ENCODE results near the gene PLCH1. TPM values are rescaled to one million over a fixed set of nuclear protein-coding genes. Genes with fewer than 3 reads are reported as not detected.

Gene PLCH1
- total and polyA plus RNA-seq, 2 of the 8 experiments (the other 6 are each of a cell fraction or from before 2014, with no cell fraction given), result 5.8 to 17.2 TPM

DNA sequence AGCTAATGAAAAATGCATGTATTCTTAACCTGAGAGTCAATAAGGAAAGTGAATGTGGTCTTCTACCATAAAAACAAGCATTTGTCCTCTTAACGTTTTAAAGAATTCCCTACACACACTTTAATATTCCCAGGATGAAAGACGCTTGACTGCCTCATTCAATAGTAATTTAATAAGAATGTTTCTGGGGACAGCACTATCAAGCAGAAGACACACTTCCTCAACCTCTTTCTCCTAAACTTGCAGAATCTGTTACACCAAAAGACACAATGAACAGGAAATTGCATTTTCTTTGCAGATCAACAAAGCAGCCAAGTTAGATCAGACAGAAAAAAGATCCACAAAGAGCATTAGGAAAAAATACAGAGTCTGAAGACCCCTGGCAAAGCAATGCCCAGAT, 97.7 kb downstream of the PLCH1 start:
- Histone ChIP-seq H4K5ac (ENCODE audit: insufficient read length, low read depth, low read length) (no peak overlapping the region), H3K18ac (ENCODE audit: extremely low read depth, low read length) (no peak overlapping the region), H4K91ac (replicated peaks; ENCODE audit: insufficient read length, low read length) (no peak overlapping the region), H3K79me1 (ENCODE audit: low read depth, low read length) (no peaks in the 10 kb centered on the region; the same call in 1 of the 2 replicates), H3K14ac (ENCODE audit: insufficient read length) (no peak overlapping the region), H3K79me2 (ENCODE audit: control insufficient read depth in 1 of 2, insufficient read depth in 2 of 2, low read length in 2 of 2) (peaks cover 0 to 4% of the 10 kb centered on the region in 2 experiments; a peak in 2 of 4 replicates), H3K27me3 (replicated peaks in 1 of 4; ENCODE audit: control insufficient read depth in 3 of 4, extremely low read depth in 1 of 4, insufficient read depth in 3 of 4, low read length in 3 of 4) (no peaks in the 10 kb centered on the region), H2BK120ac (replicated peaks; ENCODE audit: low read depth, low read length) (no peak overlapping the region), H3K23ac (ENCODE audit: insufficient read length) (no peak overlapping the region), H3K4ac (replicated peaks; ENCODE audit: insufficient read length, low read depth, low read length) (no peak overlapping the region), H2BK5ac (ENCODE audit: low read depth, low read length) (no peak overlapping the region), H3K4me1 (replicated peaks in 1 of 4; ENCODE audit: control insufficient read depth in 3 of 4, insufficient read depth in 4 of 4, low read length in 3 of 4) (peaks cover 0 to 6% (median 4%) of the 10 kb centered on the region in 4 experiments; a peak in 4 of 7 replicates), H2BK15ac (ENCODE audit: low read length) (no peak overlapping the region), H2BK12ac (ENCODE audit: low read depth, low read length) (no peak overlapping the region), H2BK20ac (ENCODE audit: low read length) (no peak overlapping the region), H3K9ac (replicated peaks in 1 of 4; ENCODE audit: extremely low read depth in 1 of 4, low read depth in 3 of 4, low read length in 3 of 4) (no peak overlapping the region), H3K56ac (replicated peaks; ENCODE audit: insufficient read length, low read depth, low read length) (no peak overlapping the region), H3K23me2 (ENCODE audit: low read depth, low read length) (no peaks in the 10 kb centered on the region), H3K4me3 (ENCODE audit: extremely low read depth in 1 of 4, insufficient read depth in 2 of 4, low read depth in 3 of 4, low read length in 4 of 4) (no peak overlapping the region), H3K4me2 (ENCODE audit: insufficient read depth in 1 of 2, low read depth in 2 of 2, low read length in 2 of 2) (no peak overlapping the region), H2AFZ (ENCODE audit: low read length) (no peak overlapping the region), H4K8ac (ENCODE audit: extremely low read depth, insufficient read depth, low read length) (no peak overlapping the region), H3K36me3 (ENCODE audit: control insufficient read depth in 2 of 4, insufficient read depth in 4 of 4, low read length in 3 of 4) (no peaks in the 10 kb centered on the region), H4K20me1 (replicated peaks in 1 of 2; ENCODE audit: control insufficient read depth in 1 of 2, insufficient read depth in 2 of 2, low read length in 2 of 2) (no peaks in the 10 kb centered on the region), H3K27ac (ENCODE audit: low read depth, low read length) (no peak overlapping the region), H3K9me3 (ENCODE audit: insufficient read depth in 2 of 2, low read depth in 1 of 2, low read length in 1 of 2) (no peaks in the 10 kb centered on the region), H2AK5ac (ENCODE audit: low read depth, low read length) (no peak overlapping the region)
- ChIA-PET CTCF (ENCODE audit: partially characterized antibody) (interaction anchor here (0.8 to 1.8 kb wide), 7 partner anchors 12 to 264 kb away, joined by 3 to 7 read pairs (median 4); no protein-coding TSS in a partner anchor), POLR2A (ENCODE audit: partially characterized antibody) (no interaction called here)
- FAIRE-seq, result no peak
- no peak for DNase-seq (ENCODE audit: low read depth in 1 of 2, low spot score in 2 of 2)
- no peak for TF ChIP-seq NRF1 (IDR thresholded peaks at IDR 0.05; ENCODE audit: low read depth, low read length)
- TF ChIP-seq SUZ12 (IDR thresholded peaks at IDR 0.05; ENCODE audit: low read length), result no peak
- TF ChIP-seq, protein P1, sequence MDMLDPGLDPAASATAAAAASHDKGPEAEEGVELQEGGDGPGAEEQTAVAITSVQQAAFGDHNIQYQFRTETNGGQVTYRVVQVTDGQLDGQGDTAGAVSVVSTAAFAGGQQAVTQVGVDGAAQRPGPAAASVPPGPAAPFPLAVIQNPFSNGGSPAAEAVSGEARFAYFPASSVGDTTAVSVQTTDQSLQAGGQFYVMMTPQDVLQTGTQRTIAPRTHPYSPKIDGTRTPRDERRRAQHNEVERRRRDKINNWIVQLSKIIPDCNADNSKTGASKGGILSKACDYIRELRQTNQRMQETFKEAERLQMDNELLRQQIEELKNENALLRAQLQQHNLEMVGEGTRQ (IDR thresholded peaks at IDR 0.05; ENCODE audit: low read length), result no peak
- TF ChIP-seq TAF1 (IDR thresholded peaks at IDR 0.05; ENCODE audit: low read depth, low read length), result no peak
- TF ChIP-seq GABPA (IDR thresholded peaks at IDR 0.05; ENCODE audit: borderline replicate concordance, insufficient read depth, low read length), result no peak
- no peak for TF ChIP-seq POU5F1 (IDR thresholded peaks at IDR 0.05; ENCODE audit: low read depth, low read length)
- 63% methylated on average over 2 of the region's 2 CpGs; no CpG with 5 or more reads in 1 of the 2 experiments for WGBS, 2 experiments (ENCODE audit: extremely low coverage in 1 of 2, insufficient coverage in 1 of 2, insufficient read length in 1 of 2, insufficient replicate concordance in 2 of 2, low coverage in 1 of 2, low lambda C conversion rate in 2 of 2, missing lambda C conversion rate in 1 of 2)

Data from H1 (cell line).